ENCODE measurements around the gene RNF217. TPM values are rescaled to one million over a fixed set of nuclear protein-coding genes. Genes with fewer than 3 reads are reported as not detected.

The RNF217 gene
- total and polyA plus RNA-seq, 2 of the 8 experiments (the other 6 are each of a cell fraction or from before 2014, with no cell fraction given), result 2.0 to 8.9 TPM

DNA sequence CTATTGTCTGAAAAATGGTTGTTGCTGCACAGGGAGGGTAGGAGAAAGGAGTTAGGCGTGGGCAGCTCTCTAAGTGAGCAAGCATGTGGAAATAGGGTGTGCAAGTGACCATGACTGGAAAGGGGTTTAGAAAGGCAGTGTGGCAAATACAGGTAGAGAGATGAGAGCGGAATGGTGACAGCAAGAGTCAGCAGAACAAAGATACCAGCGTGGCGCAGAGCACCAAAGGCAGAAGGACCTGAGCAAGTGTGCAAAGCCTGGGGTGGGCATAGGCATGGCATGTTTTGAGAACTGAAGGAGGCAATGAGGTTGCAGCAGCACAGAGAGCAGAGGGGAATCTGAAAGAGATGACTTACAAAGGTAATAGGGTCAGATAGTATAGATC is 17.0 kb downstream of the RNF217 start:
- ChIA-PET CTCF (ENCODE audit: partially characterized antibody) (interaction anchor here (2.3 kb wide), 1 partner anchor 10 kb away, joined by 7 read pairs; no protein-coding TSS in a partner anchor), POLR2A (ENCODE audit: partially characterized antibody) (no interaction called here)
- Histone ChIP-seq H3K23me2 (ENCODE audit: low read depth, low read length) (0 out of 2 replicates have a peak, but pooled peaks cover 2% of the 10 kb centered on the region), H4K20me1 (replicated peaks in 1 of 2; ENCODE audit: control insufficient read depth in 1 of 2, insufficient read depth in 2 of 2, low read length in 2 of 2) (no peaks in the 10 kb centered on the region), H3K79me2 (ENCODE audit: control insufficient read depth in 1 of 2, insufficient read depth in 2 of 2, low read length in 2 of 2) (no peaks in the 10 kb centered on the region), H3K4ac (replicated peaks; ENCODE audit: insufficient read length, low read depth, low read length) (no peak overlapping the region), H4K8ac (ENCODE audit: extremely low read depth, insufficient read depth, low read length) (no peak overlapping the region), H2AK5ac (ENCODE audit: low read depth, low read length) (no peak overlapping the region), H3K56ac (replicated peaks; ENCODE audit: insufficient read length, low read depth, low read length) (no peak overlapping the region), H2BK120ac (replicated peaks; ENCODE audit: low read depth, low read length) (no peak overlapping the region), H4K91ac (replicated peaks; ENCODE audit: insufficient read length, low read length) (no peak overlapping the region), H2BK20ac (ENCODE audit: low read length) (no peak overlapping the region), H3K27me3 (replicated peaks in 1 of 4; ENCODE audit: control insufficient read depth in 3 of 4, extremely low read depth in 1 of 4, insufficient read depth in 3 of 4, low read length in 3 of 4) (no peaks in the 10 kb centered on the region; a peak in 1 of 7 replicates), H3K4me2 (ENCODE audit: insufficient read depth in 1 of 2, low read depth in 2 of 2, low read length in 2 of 2) (no peak overlapping the region), H3K4me3 (ENCODE audit: extremely low read depth in 1 of 4, insufficient read depth in 2 of 4, low read depth in 3 of 4, low read length in 4 of 4) (no peak overlapping the region), H3K18ac (ENCODE audit: extremely low read depth, low read length) (no peak overlapping the region), H2BK5ac (ENCODE audit: low read depth, low read length) (no peak overlapping the region), H3K23ac (ENCODE audit: insufficient read length) (no peak overlapping the region), H3K4me1 (replicated peaks in 1 of 4; ENCODE audit: control insufficient read depth in 3 of 4, insufficient read depth in 4 of 4, low read length in 3 of 4) (peaks cover 0 to 6% (median 3%) of the 10 kb centered on the region in 4 experiments; a peak in 3 of 7 replicates), H2AFZ (ENCODE audit: low read length) (no peak overlapping the region), H3K9me3 (ENCODE audit: insufficient read depth in 2 of 2, low read depth in 1 of 2, low read length in 1 of 2) (no peaks in the 10 kb centered on the region), H2BK12ac (ENCODE audit: low read depth, low read length) (no peak overlapping the region), H2BK15ac (ENCODE audit: low read length) (no peak overlapping the region), H3K27ac (ENCODE audit: low read depth, low read length) (no peak overlapping the region), H3K36me3 (ENCODE audit: control insufficient read depth in 2 of 4, insufficient read depth in 4 of 4, low read length in 3 of 4) (peaks cover 0 to 4% (median 0%) of the 10 kb centered on the region in 4 experiments; a peak in 1 of 8 replicates), H3K9ac (replicated peaks in 1 of 4; ENCODE audit: extremely low read depth in 1 of 4, low read depth in 3 of 4, low read length in 3 of 4) (no peak overlapping the region), H3K79me1 (ENCODE audit: low read depth, low read length) (no peaks in the 10 kb centered on the region), H4K5ac (ENCODE audit: insufficient read length, low read depth, low read length) (no peak overlapping the region), H3K14ac (ENCODE audit: insufficient read length) (no peak overlapping the region)
- WGBS, 2 experiments (ENCODE audit: extremely low coverage in 1 of 2, insufficient coverage in 1 of 2, insufficient read length in 1 of 2, insufficient replicate concordance in 2 of 2, low coverage in 1 of 2, low lambda C conversion rate in 2 of 2, missing lambda C conversion rate in 1 of 2), result 94% methylated on average over 4 of the region's 4 CpGs; no CpG with 5 or more reads in 1 of the 2 experiments
- DNase-seq (ENCODE audit: low read depth in 1 of 2, low spot score in 2 of 2) (no peak), FAIRE-seq (no peak)
- TF ChIP-seq NANOG (IDR thresholded peaks at IDR 0.05; ENCODE audit: insufficient read depth, low read depth, low read length, poor library complexity, severe bottlenecking), result no peak
- no peak for TF ChIP-seq JUN (IDR thresholded peaks at IDR 0.05; ENCODE audit: low read depth, low read length)
- TF ChIP-seq, protein P1, sequence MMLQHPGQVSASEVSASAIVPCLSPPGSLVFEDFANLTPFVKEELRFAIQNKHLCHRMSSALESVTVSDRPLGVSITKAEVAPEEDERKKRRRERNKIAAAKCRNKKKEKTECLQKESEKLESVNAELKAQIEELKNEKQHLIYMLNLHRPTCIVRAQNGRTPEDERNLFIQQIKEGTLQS (IDR thresholded peaks at IDR 0.05; ENCODE audit: insufficient read depth, low read depth, low read length), result no peak
- TF ChIP-seq ZNF274 (IDR thresholded peaks at IDR 0.05; ENCODE audit: borderline replicate concordance, extremely low read depth, low read length), result no peak

Data from H1 (cell line).